Neural cell (in vitro differentiated cells): Measurements from ENCODE around the gene DCAF15. TPM values are rescaled to one million over a fixed set of nuclear protein-coding genes. Genes with fewer than 3 reads are reported as not detected.

ENCODE experiments used
- H2AFZ ChIP-seq: fragments of 200-600, 300-800 bp; sonication (generic), shearing (Covaris generic); 2 replicates; pipeline ENCODE4 v1.6.0; 2014; ENCODE audit warnings: low read depth, mild to moderate bottlenecking, antibody characterized with exemption, low read length, moderate library complexity
- H3F3A ChIP-seq: fragments of 200-600 bp; shearing (Covaris generic); 2 replicates; pipeline ENCODE4 v1.6.1; 2016; ENCODE audit warnings: mild to moderate bottlenecking, moderate library complexity, mixed read lengths, antibody characterized with exemption, low read length; ENCODE audit not compliant: insufficient read depth, poor library complexity, severe bottlenecking
- H3K27ac ChIP-seq: fragments of 200-600, 300-800 bp; sonication (generic), shearing (Covaris generic); 2 replicates; pipeline ENCODE4 v1.5.1; 2014; ENCODE audit warnings: mild to moderate bottlenecking, low read length, moderate library complexity
- H3K27me3 ChIP-seq: fragments of 300-800, 200-600 bp; sonication (generic), shearing (Covaris generic); 2 replicates; pipeline ENCODE4 v1.6.0; 2014; ENCODE audit warnings: mild to moderate bottlenecking, low read depth, low read length, moderate library complexity; ENCODE audit not compliant: insufficient read depth
- H3K36me3 ChIP-seq: fragments of 300-800, 200-600 bp; sonication (generic), shearing (Covaris generic); 2 replicates; pipeline ENCODE4 v1.5.1; 2014; ENCODE audit warnings: mild to moderate bottlenecking, antibody characterized with exemption, low read length, moderate library complexity; ENCODE audit not compliant: insufficient read depth
- H3K4me2 ChIP-seq: fragments of 300-800, 200-600 bp; sonication (generic), shearing (Covaris generic); 2 replicates; pipeline ENCODE4 v1.6.0; 2014; ENCODE audit warnings: mild to moderate bottlenecking, low read length
- H3K4me3 ChIP-seq: fragments of 300-800, 200-600 bp; sonication (generic), shearing (Covaris generic); 2 replicates; pipeline ENCODE4 v1.5.1; 2014; ENCODE audit warnings: mild to moderate bottlenecking, low read length, moderate library complexity
- H3K79me2 ChIP-seq: fragments of 200-600 bp; shearing (Covaris generic); replicated peaks from 2 replicates; pipeline ENCODE4 v1.6.0; 2014; ENCODE audit warnings: mild to moderate bottlenecking, low read length, moderate library complexity; ENCODE audit not compliant: insufficient read depth
- H3K9ac ChIP-seq: fragments of 300-800, 200-600 bp; sonication (generic), shearing (Covaris generic); 2 replicates; pipeline ENCODE4 v1.6.1; 2016; ENCODE audit warnings: mild to moderate bottlenecking, low read length, mixed read lengths
- H3K9me2 ChIP-seq: fragments of 200-600 bp; shearing (Covaris generic); 2 replicates; pipeline ENCODE4 v1.6.1; 2016; ENCODE audit warnings: mild to moderate bottlenecking, low read length, mixed read lengths; ENCODE audit not compliant: insufficient read depth
- H3K9me3 ChIP-seq: fragments of 200-600, 300-800 bp; sonication (generic), shearing (Covaris generic); 2 replicates; pipeline ENCODE4 v1.6.1; 2016; ENCODE audit warnings: mild to moderate bottlenecking, mixed run types, low read length, moderate library complexity, mixed read lengths
- H4K20me1 ChIP-seq: fragments of 200-600 bp; shearing (Covaris generic); 2 replicates; pipeline ENCODE4 v1.6.1; 2016; ENCODE audit warnings: mild to moderate bottlenecking, mixed run types; ENCODE audit not compliant: insufficient read depth
- CTCF ChIP-seq: fragments of 450-650 bp; IDR thresholded peaks from 2 replicates; pipeline ENCODE4 v1.5.1; 2014; ENCODE audit warnings: antibody characterized with exemption, mild to moderate bottlenecking, moderate library complexity; ENCODE audit not compliant: poor library complexity, severe bottlenecking
- EP300 ChIP-seq: fragments of 450-650 bp; conservative IDR thresholded peaks from 2 replicates; pipeline ENCODE4 v1.6.1; 2014; ENCODE audit warnings: antibody characterized with exemption, mild to moderate bottlenecking, moderate library complexity; ENCODE audit not compliant: poor library complexity, severe bottlenecking
- EZH2 ChIP-seq: fragments of 200-600, 300-800 bp; shearing (Covaris generic), sonication (generic); IDR thresholded peaks from 2 replicates; pipeline ENCODE4 v1.6.1; 2014; ENCODE audit warnings: antibody characterized with exemption, low read length, borderline replicate concordance, mild to moderate bottlenecking; ENCODE audit not compliant: insufficient read depth, poor library complexity, severe bottlenecking
- MXI1 ChIP-seq: fragments of 450-650 bp; conservative IDR thresholded peaks from 2 replicates; pipeline ENCODE4 v1.6.1; 2014; ENCODE audit warnings: antibody characterized with exemption, mild to moderate bottlenecking; ENCODE audit not compliant: poor library complexity, severe bottlenecking
- POLR2AphosphoS5 ChIP-seq: IDR thresholded peaks from 2 replicates; pipeline ENCODE4 v1.6.1; 2012
- RAD21 ChIP-seq: fragments of 450-650 bp; conservative IDR thresholded peaks from 2 replicates; pipeline ENCODE4 v1.6.1; 2014; ENCODE audit warnings: antibody characterized with exemption, mild to moderate bottlenecking, moderate library complexity
- REST ChIP-seq: IDR thresholded peaks from 2 replicates; pipeline ENCODE4 v1.6.1; 2012; ENCODE audit warnings: borderline replicate concordance
- SMC3 ChIP-seq: fragments of 450-650 bp; conservative IDR thresholded peaks from 2 replicates; pipeline ENCODE4 v1.6.1; 2014; ENCODE audit warnings: antibody characterized with exemption, mild to moderate bottlenecking, moderate library complexity; ENCODE audit not compliant: poor library complexity
- TAF1 ChIP-seq: IDR thresholded peaks from 2 replicates; pipeline ENCODE4 v1.6.1; 2012; ENCODE audit warnings: low read depth
- polyA plus RNA-seq: library from polyadenylated mRNA; depleted of rRNA; stranded (reverse); fragments of >200 nt; gene quantifications from 2 replicates; pipeline ENCODE4 v1.2.3, GENCODE V29; 2014

DCAF15 gene
- polyA plus RNA-seq, 1 donor from 2014 or later = 39.4 TPM

GRCh38 chr19:13952931-13953531, 722 bp downstream of the DCAF15 start:
- Histone ChIP-seq H3K9me2 (no peaks in the 10 kb centered on the region), H3F3A (no peaks in the 10 kb centered on the region), H2AFZ (no peak overlapping the region), H3K27me3 (no peaks in the 10 kb centered on the region), H3K79me2 (peaks cover 14% of the 10 kb centered on the region), H3K9ac (peak overlapping the region; percentile 91), H3K9me3 (no peaks in the 10 kb centered on the region), H3K4me3 (peak overlapping the region; percentile 91), H3K36me3 (no peaks in the 10 kb centered on the region), H3K27ac (peak overlapping the region; percentile 96), H3K4me2 (peak overlapping the region; percentile 87), H4K20me1 (no peaks in the 10 kb centered on the region)
- TF ChIP-seq RAD21 (peak; percentile 20), SMC3 (peak; percentile 13), POLR2AphosphoS5 (peak; percentile 27), EZH2 (no peak)

GRCh38 chr19:13954185-13954584, 1.9 kb downstream of the DCAF15 start:
- Histone ChIP-seq H3K9me2 (no peaks in the 10 kb centered on the region), H2AFZ (no peak overlapping the region), H3K9ac (peak overlapping the region; percentile 91), H3K27ac (no peak overlapping the region), H3K9me3 (no peaks in the 10 kb centered on the region), H3K79me2 (peaks cover 14% of the 10 kb centered on the region), H3K36me3 (no peaks in the 10 kb centered on the region), H3K4me3 (peak overlapping the region; percentile 91), H3F3A (no peaks in the 10 kb centered on the region), H4K20me1 (no peaks in the 10 kb centered on the region), H3K27me3 (no peaks in the 10 kb centered on the region), H3K4me2 (no peak overlapping the region)
- TF ChIP-seq CTCF (no peak), MXI1 (no peak), POLR2AphosphoS5 (no peak), RAD21 (no peak), EP300 (no peak)

GRCh38 chr19:13955662-13956364, 3.5 kb downstream of the DCAF15 start:
- Histone ChIP-seq H2AFZ (no peak overlapping the region), H3K36me3 (no peaks in the 10 kb centered on the region), H3K79me2 (peaks cover 14% of the 10 kb centered on the region), H4K20me1 (no peaks in the 10 kb centered on the region), H3K4me3 (no peak overlapping the region), H3K27ac (no peak overlapping the region), H3K9me2 (no peaks in the 10 kb centered on the region), H3K4me2 (no peak overlapping the region), H3K27me3 (no peaks in the 10 kb centered on the region), H3K9ac (no peak overlapping the region), H3F3A (no peaks in the 10 kb centered on the region), H3K9me3 (no peaks in the 10 kb centered on the region)
- no peak for TF ChIP-seq POLR2AphosphoS5
- TF ChIP-seq SMC3 = no peak
- no peak for TF ChIP-seq REST
- TF ChIP-seq EZH2 = no peak
- no peak for TF ChIP-seq RAD21
- TF ChIP-seq TAF1 = no peak
- no peak for TF ChIP-seq EP300
- TF ChIP-seq CTCF = no peak
- TF ChIP-seq MXI1 = no peak
